Colonic mucosa (tissue), 4 donors: ENCODE results near the gene RDH12. TPM values are rescaled to one million over a fixed set of nuclear protein-coding genes. Genes with fewer than 3 reads are reported as not detected.

ENCODE experiments used
- DNase-seq: peaks from one replicate; pipeline ENCODE4 v3.0.0-alpha.2; 2020
- H3K27ac ChIP-seq: fragments of 200-600 bp; one replicate; pipeline ENCODE4 v1.8.0; 2021
- H3K27me3 ChIP-seq: fragments of 200-600 bp; one replicate; pipeline ENCODE4 v1.8.0; 2021
- H3K36me3 ChIP-seq: fragments of 200-600 bp; one replicate; pipeline ENCODE4 v1.8.0; 2021
- H3K4me1 ChIP-seq: fragments of 200-600 bp; one replicate; pipeline ENCODE4 v1.8.0; 2021; ENCODE audit warnings: mild to moderate bottlenecking
- H3K4me3 ChIP-seq: fragments of 200-600 bp; one replicate; pipeline ENCODE4 v1.8.0; 2021
- H3K9ac ChIP-seq, 2 donors: one replicate each; pipeline ENCODE4 v1.7.0; 2013; ENCODE audit warnings: control low read depth in 2 of 2, low read depth in 2 of 2, low read length in 2 of 2
- H3K9me3 ChIP-seq: fragments of 200-600 bp; one replicate; pipeline ENCODE4 v1.8.0; 2021
- CTCF ChIP-seq: fragments of 200-600 bp; IDR thresholded peaks from one replicate; pipeline ENCODE4 v1.8.0; 2022; ENCODE audit warnings: antibody characterized with exemption, mild to moderate bottlenecking
- intact Hi-C: fragments of 100-400 bp; cut with DNase I; formaldehyde crosslinking; loops from one replicate; pipeline ENCODE4 v1.14.1; 2022
- total RNA-seq, 2 donors: library from RNA; stranded (reverse); fragmentation: NEBNext Ultra II Directional in 1 of 2; extraction: Animal tissue kit (Norgen Biotek cat#: 25700) in 1 of 2; gene quantifications; one replicate each; pipeline ENCODE4 v1.2.1, GENCODE V29; 2021
- donor health status: healthy.
- donor health status: DM: no; HTN: no; CAD: no.
- donor health status: DM: no; HTN: no; CAD: no.

RDH12 gene
- total RNA-seq, 2 donors from 2014 or later, result not detected

GRCh38 chr14:67762051-67762450 lies 60.4 kb downstream of the RDH12 start:
- TF ChIP-seq CTCF, result no peak
- no peaks in the 10 kb centered on the region for H3K4me1 ChIP-seq
- H3K4me3 ChIP-seq, result no peak overlapping the region
- no peak overlapping the region for H3K9ac ChIP-seq
- H3K27me3 ChIP-seq, result no peaks in the 10 kb centered on the region
- no peaks in the 10 kb centered on the region for H3K9me3 ChIP-seq
- DNase-seq, result no peak
- no peak overlapping the region for H3K27ac ChIP-seq
- H3K36me3 ChIP-seq, result no peaks in the 10 kb centered on the region
- intact Hi-C loops, result no loop called here

- H3K36me3 ChIP-seq, result no peaks in the 10 kb centered on the region
- H3K27ac ChIP-seq, result peak overlapping the region; percentile 13
- no peaks in the 10 kb centered on the region for H3K27me3 ChIP-seq
These were observed 61.6 kb downstream of the RDH12 start for GRCh38 chr14:67763158-67763822.

GRCh38 chr14:67764496-67764895 lies 62.8 kb downstream of the RDH12 start:
- intact Hi-C loops, result no loop called here
- Histone ChIP-seq H3K27me3 (no peaks in the 10 kb centered on the region), H3K27ac (no peak overlapping the region), H3K9ac (no peak overlapping the region), H3K4me3 (no peak overlapping the region), H3K36me3 (no peaks in the 10 kb centered on the region), H3K4me1 (no peaks in the 10 kb centered on the region), H3K9me3 (no peaks in the 10 kb centered on the region)
- DNase-seq, result peak; percentile 41
- no peak for TF ChIP-seq CTCF

More at GRCh38 chr14:67763158-67763822, 61.6 kb downstream of the RDH12 start:
- no peak for TF ChIP-seq CTCF
- H3K9me3 ChIP-seq, result no peaks in the 10 kb centered on the region
- H3K9ac ChIP-seq, result peak overlapping the region in 1 of 2 donors; percentile 38
- DNase-seq, result peak; percentile 25
- no peak overlapping the region for H3K4me3 ChIP-seq
- H3K4me1 ChIP-seq, result no peaks in the 10 kb centered on the region
- intact Hi-C loops, result no loop called here

- H3K27ac ChIP-seq, result peak overlapping the region; percentile 8
- H3K9ac ChIP-seq, result no peak overlapping the region
- H3K36me3 ChIP-seq, result no peaks in the 10 kb centered on the region
- no peak overlapping the region for H3K4me3 ChIP-seq
- DNase-seq, result peak; percentile 28
- no peaks in the 10 kb centered on the region for H3K4me1 ChIP-seq
- H3K9me3 ChIP-seq, result no peaks in the 10 kb centered on the region
- intact Hi-C loops, result no loop called here
- TF ChIP-seq CTCF, result no peak
- H3K27me3 ChIP-seq, result no peaks in the 10 kb centered on the region
These were observed 63.6 kb downstream of the RDH12 start for GRCh38 chr14:67765192-67765834.

GRCh38 chr14:67766035-67766680 lies 64.5 kb downstream of the RDH12 start:
- Histone ChIP-seq H3K9me3 (no peaks in the 10 kb centered on the region), H3K4me1 (no peaks in the 10 kb centered on the region), H3K4me3 (no peak overlapping the region), H3K27ac (peak overlapping the region; percentile 8), H3K9ac (no peak overlapping the region), H3K27me3 (no peaks in the 10 kb centered on the region), H3K36me3 (peaks cover 4% of the 10 kb centered on the region)
- no peak for TF ChIP-seq CTCF
- intact Hi-C loops, result no loop called here
- DNase-seq, result no peak
